IgD-negative memory B cell (primary cell): ENCODE results near the gene RNF183. TPM values are rescaled to one million over a fixed set of nuclear protein-coding genes. Genes with fewer than 3 reads are reported as not detected.
"Not testable (repeated sequence)": the region's sequence is repeated elsewhere in the genome, so short reads cannot be mapped to it uniquely, and the experiment has no call there.

Experiments
- H3K27ac Mint-ChIP-seq, 3 donors: one replicate each; pipeline ENCODE4 v1.8.0; 2020 to 2022; ENCODE audit warnings: mild to moderate bottlenecking in 3 of 3, mixed read lengths in 3 of 3, moderate library complexity in 1 of 3
- H3K27me3 Mint-ChIP-seq: one replicate; pipeline ENCODE4 v1.8.0; 2021; ENCODE audit warnings: mixed read lengths
- H3K36me3 Mint-ChIP-seq: one replicate; pipeline ENCODE4 v1.8.0; 2020; ENCODE audit warnings: mild to moderate bottlenecking, mixed read lengths
- H3K4me1 Mint-ChIP-seq, 3 donors: one replicate each; pipeline ENCODE4 v1.8.0; 2020 to 2022; ENCODE audit warnings: mixed read lengths in 3 of 3, mild to moderate bottlenecking in 1 of 3
- H3K4me3 Mint-ChIP-seq, 4 donors: one replicate each; pipeline ENCODE4 v1.8.0; 2020 to 2022; ENCODE audit warnings: mild to moderate bottlenecking in 4 of 4, mixed read lengths in 4 of 4, moderate library complexity in 3 of 4
- H3K9me3 Mint-ChIP-seq, 3 donors: one replicate each; pipeline ENCODE4 v1.8.0; 2020 to 2021; ENCODE audit warnings: mixed read lengths in 3 of 3, mild to moderate bottlenecking in 1 of 3
- polyA plus RNA-seq: library from polyadenylated mRNA; unstranded; fragments of 300-500 nt; fragmentation: Illumina TruSeq; gene quantifications from one replicate; pipeline ENCODE4 v1.2.3, GENCODE V29; 2021

RNF183 gene
- polyA plus RNA-seq, 1 donor from 2014 or later, result not detected

DNA sequence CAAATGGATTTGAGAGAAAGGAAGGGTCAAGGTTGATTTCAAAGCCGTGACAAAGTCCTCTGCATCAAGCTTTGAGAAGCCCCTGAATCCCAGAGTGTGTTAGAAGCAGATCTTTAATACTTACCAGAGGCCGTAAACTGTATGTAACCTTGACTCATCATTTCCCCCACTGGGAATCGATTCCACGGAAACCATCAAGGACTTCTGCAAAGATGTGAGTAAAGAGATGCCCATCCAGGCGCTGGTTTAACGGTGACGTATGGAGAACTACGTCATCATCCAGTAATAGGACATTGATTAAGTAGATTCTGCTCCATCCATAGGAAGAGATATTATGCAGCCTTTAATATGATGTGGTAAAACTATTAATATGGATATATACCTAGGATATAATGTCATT, 1.6 kb downstream of the RNF183 start:
- H3K4me3 Mint-ChIP-seq, result no peak overlapping the region
- peaks cover 0 to 3% (median 0%) of the 10 kb centered on the region in 3 donors for H3K4me1 Mint-ChIP-seq
- no peaks in the 10 kb centered on the region for H3K36me3 Mint-ChIP-seq
- H3K9me3 Mint-ChIP-seq, result no peaks in the 10 kb centered on the region
- peaks cover 15% of the 10 kb centered on the region for H3K27me3 Mint-ChIP-seq
- H3K27ac Mint-ChIP-seq, result no peak overlapping the region

DNA sequence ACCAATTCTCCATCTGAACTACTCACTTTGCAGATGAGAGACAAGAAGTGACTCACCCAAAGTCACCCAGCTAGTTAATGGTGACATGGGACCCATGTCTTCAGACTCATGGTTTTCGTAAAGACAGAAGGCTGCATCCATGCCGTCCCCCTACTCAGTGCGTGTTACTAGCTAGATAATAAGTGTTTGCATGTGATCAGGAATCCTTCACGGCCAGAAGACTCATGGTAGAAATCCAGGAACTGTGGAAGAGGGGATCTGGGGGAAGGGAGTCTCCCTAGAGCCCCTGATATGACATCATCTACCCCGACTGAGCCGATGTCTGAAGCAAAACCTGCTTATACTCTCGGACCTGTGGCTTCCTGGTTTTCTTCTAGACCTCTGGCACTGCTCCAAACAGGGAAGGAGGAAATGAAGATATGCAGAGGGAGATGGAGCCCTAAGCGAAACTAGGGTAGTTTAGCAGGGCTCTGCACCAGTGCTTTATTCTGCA, 3.3 kb downstream of the RNF183 start:
- Mint-ChIP-seq H3K36me3 (no peaks in the 10 kb centered on the region), H3K4me1 (peaks cover 0 to 3% (median 1%) of the 10 kb centered on the region in 3 donors), H3K27me3 (peaks cover 8% of the 10 kb centered on the region), H3K4me3 (no peak overlapping the region), H3K9me3 (no peaks in the 10 kb centered on the region), H3K27ac (peak overlapping the region in 1 of 3 donors; percentile 58)

GRCh38 chr9:113298924-113299770, 4.0 kb downstream of the RNF183 start:
- Mint-ChIP-seq H3K4me1 (peaks cover 0 to 3% (median 1%) of the 10 kb centered on the region in 3 donors), H3K9me3 (no peaks in the 10 kb centered on the region), H3K27me3 (peaks cover 7% of the 10 kb centered on the region), H3K27ac (no peak overlapping the region), H3K4me3 (no peak overlapping the region), H3K36me3 (no peaks in the 10 kb centered on the region)

DNA sequence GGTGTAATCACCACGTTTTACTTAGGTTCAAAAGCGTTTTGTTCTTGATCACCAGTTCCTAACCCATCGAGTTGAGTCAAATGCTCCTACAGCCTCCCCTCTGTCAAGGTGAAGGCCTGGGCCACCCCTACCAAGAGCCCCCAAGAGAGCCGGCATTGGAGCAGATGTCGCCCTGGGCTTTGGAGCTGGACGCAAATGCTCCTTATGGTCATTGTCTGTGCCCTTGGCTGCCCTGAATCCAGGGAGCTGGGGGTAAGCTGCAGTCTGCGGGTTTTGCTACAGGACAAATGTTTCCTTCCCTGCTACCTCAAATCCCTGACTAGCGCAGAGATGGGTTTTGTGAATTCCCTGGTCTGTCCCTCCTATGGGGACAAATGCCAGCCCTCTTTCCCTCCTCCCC, 4.9 kb downstream of the RNF183 start:
- Mint-ChIP-seq H3K4me1 (peaks cover 0 to 3% (median 1%) of the 10 kb centered on the region in 3 donors), H3K27ac (no peak overlapping the region), H3K36me3 (no peaks in the 10 kb centered on the region), H3K9me3 (no peaks in the 10 kb centered on the region), H3K27me3 (peaks cover 7% of the 10 kb centered on the region), H3K4me3 (no peak overlapping the region)

DNA sequence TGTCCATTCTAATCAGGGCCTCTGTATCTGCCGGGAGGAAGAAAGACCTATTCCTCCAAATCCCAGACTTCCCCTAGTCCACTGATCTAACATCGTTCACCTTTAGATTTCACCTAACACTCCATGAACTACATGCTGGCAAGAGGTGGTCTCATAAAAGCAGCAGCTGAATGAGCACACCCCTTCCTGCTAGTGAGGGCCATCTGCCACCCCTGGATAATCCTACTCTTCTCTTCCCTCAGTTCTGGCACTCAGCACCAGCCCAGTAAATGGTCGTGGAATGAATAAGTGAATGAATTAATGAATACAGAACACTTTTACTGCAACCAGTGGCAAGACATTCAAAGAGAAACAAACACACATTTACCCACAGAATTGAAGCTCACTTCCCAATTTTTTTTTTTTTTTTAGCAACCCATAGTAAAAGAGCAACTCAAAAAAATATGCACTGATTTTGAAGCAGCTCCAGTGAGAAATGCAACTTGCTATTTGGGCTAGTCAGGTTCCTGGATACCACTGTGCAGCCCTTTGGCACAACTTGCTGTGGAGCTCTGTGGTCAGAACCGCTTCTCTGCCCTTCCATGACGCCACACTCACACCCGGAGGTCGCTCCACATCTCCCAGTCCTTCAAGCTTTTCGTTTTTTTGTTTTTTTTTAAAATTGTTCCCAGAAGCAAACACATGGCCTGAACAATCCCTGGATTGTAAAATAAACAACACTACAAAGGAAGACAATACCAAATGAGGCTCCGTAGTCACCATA, 6.2 kb downstream of the RNF183 start:
- no peak overlapping the region for H3K4me3 Mint-ChIP-seq
- peaks cover 1% of the 10 kb centered on the region for H3K36me3 Mint-ChIP-seq
- no peak overlapping the region for H3K27ac Mint-ChIP-seq
- H3K4me1 Mint-ChIP-seq, result peaks cover 0 to 1% (median 0%) of the 10 kb centered on the region in 3 donors
- no peaks in the 10 kb centered on the region for H3K9me3 Mint-ChIP-seq
- H3K27me3 Mint-ChIP-seq, result peaks cover 4% of the 10 kb centered on the region

- not testable (repeated sequence) for H3K27me3 Mint-ChIP-seq, H3K27ac Mint-ChIP-seq, H3K36me3 Mint-ChIP-seq, H3K4me1 Mint-ChIP-seq, H3K4me3 Mint-ChIP-seq, H3K9me3 Mint-ChIP-seq
Observed at GRCh38 chr9:113296247-113296646, 6.9 kb downstream of the RNF183 start.

DNA sequence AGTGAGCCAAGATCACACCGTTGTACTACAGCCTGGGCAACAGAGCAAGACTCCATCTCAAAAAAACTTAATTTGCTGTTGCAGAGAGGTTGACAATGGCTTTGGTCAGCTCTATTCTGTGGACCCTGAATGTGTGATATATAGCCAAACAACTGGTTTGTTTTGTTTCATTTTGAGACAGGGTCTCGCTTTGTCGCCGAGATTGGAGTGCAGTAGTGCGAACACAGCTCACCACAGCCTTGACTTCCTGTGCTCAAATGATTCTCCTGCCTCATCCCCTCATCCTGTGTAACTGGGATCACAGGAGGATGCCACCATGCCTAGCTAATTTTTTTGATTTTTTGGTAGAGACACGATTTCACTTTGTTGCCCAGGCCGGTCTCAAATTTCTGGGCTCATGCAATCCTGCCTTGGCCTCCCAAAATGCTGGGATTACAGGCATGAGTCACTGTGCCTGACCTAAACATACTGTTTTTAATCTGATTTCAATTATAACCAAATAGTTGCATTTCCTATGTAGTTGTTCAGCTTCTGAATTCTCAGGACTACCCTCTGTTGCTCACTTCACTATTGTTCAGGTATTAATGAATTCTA, 9.8 kb downstream of the RNF183 start:
- Mint-ChIP-seq H3K9me3 (no peaks in the 10 kb centered on the region), H3K27ac (peak overlapping the region in 1 of 3 donors; percentile 50), H3K4me1 (peaks cover 0 to 1% (median 0%) of the 10 kb centered on the region in 3 donors), H3K27me3 (no peaks in the 10 kb centered on the region), H3K36me3 (peaks cover 4% of the 10 kb centered on the region), H3K4me3 (no peak overlapping the region)

GRCh38 chr9:113290052-113290607, 13.0 kb downstream of the RNF183 start:
- H3K27me3 Mint-ChIP-seq, result no peaks in the 10 kb centered on the region
- H3K4me1 Mint-ChIP-seq, result peaks cover 0 to 1% (median 0%) of the 10 kb centered on the region in 3 donors
- H3K36me3 Mint-ChIP-seq, result peaks cover 4% of the 10 kb centered on the region
- no peak overlapping the region for H3K27ac Mint-ChIP-seq
- H3K9me3 Mint-ChIP-seq, result no peaks in the 10 kb centered on the region
- no peak overlapping the region for H3K4me3 Mint-ChIP-seq

DNA sequence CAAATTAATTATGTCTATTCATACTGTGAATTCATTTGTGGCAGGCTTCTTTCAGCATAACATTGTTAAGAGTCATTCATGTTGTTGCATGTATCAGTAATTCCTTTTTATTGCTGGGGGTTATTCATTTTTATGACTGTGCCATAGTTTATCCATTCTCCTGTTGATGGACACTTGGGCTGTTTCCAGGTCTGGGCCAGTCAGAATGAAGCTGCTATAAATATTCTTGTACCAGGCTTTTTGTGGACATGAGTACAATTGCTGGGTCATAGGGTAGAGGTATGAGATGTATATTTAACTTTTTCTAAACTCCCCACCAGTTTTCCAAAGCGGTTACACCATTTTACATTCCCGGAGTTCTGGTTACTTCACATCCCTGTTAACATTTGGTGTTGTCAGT, 14.1 kb downstream of the RNF183 start:
- Mint-ChIP-seq H3K27me3 (no peaks in the 10 kb centered on the region), H3K4me1 (peaks cover 0 to 3% (median 0%) of the 10 kb centered on the region in 3 donors), H3K36me3 (peaks cover 8% of the 10 kb centered on the region), H3K27ac (no peak overlapping the region), H3K9me3 (no peaks in the 10 kb centered on the region), H3K4me3 (no peak overlapping the region)

DNA sequence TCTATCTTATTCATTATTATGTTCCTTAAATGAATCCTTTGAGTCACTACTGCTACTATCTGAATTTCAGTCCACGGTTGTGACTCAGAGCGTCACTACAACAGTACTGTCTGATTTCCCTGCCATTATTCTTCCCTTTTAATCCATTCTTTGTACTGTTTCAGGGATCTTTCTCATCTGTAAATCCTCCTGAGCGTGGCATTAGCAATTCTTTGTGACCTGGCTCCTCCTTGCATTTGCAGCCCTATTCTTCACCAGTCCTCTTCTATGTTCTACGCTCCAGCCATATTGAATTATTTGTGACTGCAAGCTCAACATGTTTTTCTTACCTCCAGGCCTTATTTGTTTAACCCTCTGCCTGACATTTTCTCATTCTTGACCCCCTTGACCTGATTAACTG, 21.8 kb downstream of the RNF183 start:
- H3K27ac Mint-ChIP-seq, result no peak overlapping the region
- peaks cover 14 to 15% (median 14%) of the 10 kb centered on the region in 3 donors for H3K4me1 Mint-ChIP-seq
- H3K4me3 Mint-ChIP-seq, result peak overlapping the region in 1 of 4 donors; percentile 10
- H3K9me3 Mint-ChIP-seq, result no peaks in the 10 kb centered on the region
- H3K36me3 Mint-ChIP-seq, result peaks cover 8% of the 10 kb centered on the region
- no peaks in the 10 kb centered on the region for H3K27me3 Mint-ChIP-seq

DNA sequence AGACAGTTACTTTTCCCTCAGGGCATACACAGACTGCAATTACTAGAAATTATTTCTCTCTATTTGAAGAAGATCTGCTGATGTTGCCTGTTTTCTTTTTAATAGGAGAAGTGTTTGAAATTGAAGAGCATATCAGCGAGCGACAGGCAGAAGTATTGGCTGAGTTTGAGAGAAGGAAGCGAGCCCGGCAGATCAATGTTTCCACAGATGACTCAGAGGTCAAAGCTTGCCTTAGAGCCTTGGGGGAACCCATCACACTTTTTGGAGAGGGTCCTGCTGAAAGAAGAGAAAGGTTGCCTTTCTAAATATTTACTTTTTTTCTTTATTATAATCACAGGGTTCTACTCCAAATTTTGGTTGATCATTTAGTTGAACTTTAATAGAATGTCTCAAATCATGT, 24.3 kb downstream of the RNF183 start:
- no peaks in the 10 kb centered on the region for H3K27me3 Mint-ChIP-seq
- no peak overlapping the region for H3K27ac Mint-ChIP-seq
- peaks cover 13 to 18% (median 15%) of the 10 kb centered on the region in 3 donors for H3K4me1 Mint-ChIP-seq
- no peak overlapping the region for H3K4me3 Mint-ChIP-seq
- H3K9me3 Mint-ChIP-seq, result no peaks in the 10 kb centered on the region
- H3K36me3 Mint-ChIP-seq, result peaks cover 4% of the 10 kb centered on the region

- no peak within 1 kb of the TSS for H3K27ac Mint-ChIP-seq
- no peaks in the 10 kb centered on the region for H3K27me3 Mint-ChIP-seq
- no peaks in the 10 kb centered on the region for H3K9me3 Mint-ChIP-seq
- H3K36me3 Mint-ChIP-seq, result no peaks in the 10 kb centered on the region
- H3K4me1 Mint-ChIP-seq, result peaks cover 4 to 15% (median 11%) of the 10 kb centered on the region in 3 donors
- no peak within 1 kb of the TSS for H3K4me3 Mint-ChIP-seq
Observed at GRCh38 chr9:113275157-113276131, 27.7 kb downstream of the RNF183 start, which contains the start of the genes CDC26 and PRPF4. Gene CDC26, minus strand, starts transcription at chr9:113275572. Its CDS starts 3,065 bp downstream, at chr9:113272507. Gene PRPF4, plus strand, starts transcription at chr9:113275658. Its CDS starts 86 bp downstream, at chr9:113275744.

DNA sequence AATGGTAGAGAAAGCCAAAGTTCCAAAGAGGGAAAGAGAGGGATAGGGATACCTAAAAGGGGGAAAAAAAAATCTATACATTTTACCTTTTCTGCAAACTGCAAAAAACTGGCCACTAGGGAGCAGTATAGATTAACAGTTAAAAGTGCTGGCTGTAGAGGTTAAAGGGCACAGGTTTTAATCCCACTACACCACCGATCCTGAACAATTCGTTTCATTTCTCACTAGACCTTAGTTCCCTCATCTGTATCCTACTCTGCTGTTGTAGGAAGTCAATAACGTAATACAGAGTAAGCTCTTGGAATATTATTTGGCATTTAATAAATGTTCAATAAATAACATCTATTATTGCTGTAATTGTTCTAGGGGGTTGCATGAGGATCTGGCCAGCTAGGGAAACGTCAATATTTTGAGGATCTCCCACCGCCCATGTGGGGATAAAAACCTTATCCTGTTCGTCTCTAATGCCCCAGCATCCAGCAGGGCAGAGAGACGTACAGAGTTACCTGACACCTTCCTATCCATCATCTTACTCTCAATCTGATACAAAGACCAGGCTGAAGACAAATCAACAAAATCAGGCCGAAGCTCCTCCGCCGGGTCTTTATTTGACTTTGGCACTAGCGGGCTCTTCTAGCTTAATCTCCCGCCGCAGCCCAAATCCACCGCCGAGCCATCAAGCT, 28.6 kb downstream of the RNF183 start:
- Mint-ChIP-seq H3K4me1 (peaks cover 5 to 15% (median 8%) of the 10 kb centered on the region in 3 donors), H3K27ac (no peak overlapping the region), H3K9me3 (no peaks in the 10 kb centered on the region), H3K27me3 (no peaks in the 10 kb centered on the region), H3K4me3 (no peak overlapping the region), H3K36me3 (peaks cover 2% of the 10 kb centered on the region)
